Loucy (cell line): Measurements from ENCODE around the gene DIS3.

Experiments used
- H2AFZ ChIP-seq: fragments of 200-600 bp; sonication (generic); 2 replicates; pipeline ENCODE4 v1.6.0; 2016; ENCODE audit warnings: antibody characterized with exemption, mild to moderate bottlenecking, low read length, moderate library complexity
- H3F3A ChIP-seq: fragments of 200-600 bp; 2 replicates; pipeline ENCODE4 v1.6.0; 2016; ENCODE audit warnings: antibody characterized with exemption, low read depth, mild to moderate bottlenecking
- H3K27me3 ChIP-seq: fragments of 200-600 bp; sonication (generic); 2 replicates; pipeline ENCODE4 v1.6.1; 2014; ENCODE audit warnings: low read length, mild to moderate bottlenecking; ENCODE audit not compliant: insufficient read depth, poor library complexity, severe bottlenecking
- H3K36me3 ChIP-seq: fragments of 200-600 bp; sonication (generic); 2 replicates; pipeline ENCODE4 v1.6.1; 2016; ENCODE audit warnings: low read length; ENCODE audit not compliant: insufficient read depth
- H3K4me1 ChIP-seq: fragments of 200-600 bp; sonication (generic); 2 replicates; pipeline ENCODE4 v1.5.1; 2014; ENCODE audit warnings: low read length, mild to moderate bottlenecking; ENCODE audit not compliant: insufficient read depth, poor library complexity, severe bottlenecking
- H3K4me2 ChIP-seq: fragments of 200-600 bp; sonication (generic); 2 replicates; pipeline ENCODE4 v1.6.0; 2014; ENCODE audit warnings: antibody characterized with exemption, low read length, low read depth, mild to moderate bottlenecking; ENCODE audit not compliant: poor library complexity, severe bottlenecking
- H3K4me3 ChIP-seq: fragments of 200-600 bp; sonication (generic); 2 replicates; pipeline ENCODE4 v1.5.1; 2014; ENCODE audit warnings: low read length, mild to moderate bottlenecking, mixed read lengths; ENCODE audit not compliant: poor library complexity, severe bottlenecking
- H3K79me2 ChIP-seq: fragments of 200-600 bp; sonication (generic); 2 replicates; pipeline ENCODE4 v1.6.1; 2014; ENCODE audit warnings: low read length; ENCODE audit not compliant: insufficient read depth
- H3K9ac ChIP-seq: fragments of 200-600 bp; sonication (generic); 2 replicates; pipeline ENCODE4 v1.6.0; 2014; ENCODE audit warnings: mild to moderate bottlenecking, low read depth, low read length, moderate library complexity; ENCODE audit not compliant: poor library complexity, severe bottlenecking
- H3K9me2 ChIP-seq: fragments of 200-600 bp; sonication (generic); replicated peaks from 2 replicates; pipeline ENCODE4 v1.6.1; 2016; ENCODE audit warnings: low read depth, low read length, mixed read lengths
- H3K9me3 ChIP-seq: fragments of 200-600 bp; sonication (generic); 2 replicates; pipeline ENCODE4 v1.6.1; 2014; ENCODE audit warnings: mild to moderate bottlenecking, antibody characterized with exemption, low read length, low read depth; ENCODE audit not compliant: insufficient read depth
- H4K20me1 ChIP-seq: fragments of 200-600 bp; sonication (generic); 2 replicates; pipeline ENCODE4 v1.6.0; 2014; ENCODE audit warnings: antibody characterized with exemption, low read length, mild to moderate bottlenecking; ENCODE audit not compliant: insufficient read depth, poor library complexity, severe bottlenecking
- CTCF ChIP-seq: fragments of 200-600 bp; sonication (generic); conservative IDR thresholded peaks from 2 replicates; pipeline ENCODE4 v1.5.1; 2014; ENCODE audit warnings: mild to moderate bottlenecking, antibody characterized with exemption, low read length
- EZH2phosphoT487 ChIP-seq: fragments of 200-600 bp; IDR thresholded peaks from 2 replicates; pipeline ENCODE4 v1.6.1; 2018; ENCODE audit warnings: antibody characterized with exemption, mild to moderate bottlenecking, moderate library complexity, borderline replicate concordance

The DIS3 gene

GRCh38 chr13:72751220-72751619, 30.5 kb downstream of the DIS3 start:
- peaks cover 86% of the 10 kb centered on the region; the same call in 1 of the 2 replicates for H3K36me3 ChIP-seq
- H3K79me2 ChIP-seq: peaks cover 17% of the 10 kb centered on the region

GRCh38 chr13:72745260-72745659, 36.4 kb downstream of the DIS3 start:
- Histone ChIP-seq H2AFZ (no peak overlapping the region), H3K27me3 (no peaks in the 10 kb centered on the region), H3F3A (no peaks in the 10 kb centered on the region), H3K9me2 (no peaks in the 10 kb centered on the region), H3K4me1 (no peaks in the 10 kb centered on the region), H4K20me1 (peaks cover 6% of the 10 kb centered on the region), H3K4me2 (no peak overlapping the region), H3K9me3 (no peaks in the 10 kb centered on the region), H3K36me3 (peaks cover 70% of the 10 kb centered on the region; the same call in 1 of the 2 replicates), H3K9ac (no peak overlapping the region), H3K4me3 (no peak overlapping the region), H3K79me2 (peaks cover 35% of the 10 kb centered on the region)
- TF ChIP-seq EZH2phosphoT487: no peak
- no peak for TF ChIP-seq CTCF

More at GRCh38 chr13:72751220-72751619, 30.5 kb downstream of the DIS3 start:
- no peaks in the 10 kb centered on the region for H3K9me2 ChIP-seq
- peaks cover 13% of the 10 kb centered on the region for H4K20me1 ChIP-seq
- no peaks in the 10 kb centered on the region for H3K27me3 ChIP-seq
- H2AFZ ChIP-seq: no peak overlapping the region
- H3K4me1 ChIP-seq: no peaks in the 10 kb centered on the region
- TF ChIP-seq CTCF: no peak
- TF ChIP-seq EZH2phosphoT487: no peak
- H3K9me3 ChIP-seq: no peaks in the 10 kb centered on the region
- no peaks in the 10 kb centered on the region for H3F3A ChIP-seq
- no peak overlapping the region for H3K4me2 ChIP-seq
- no peak overlapping the region for H3K4me3 ChIP-seq
- H3K9ac ChIP-seq: no peak overlapping the region

- H3F3A ChIP-seq: no peaks in the 10 kb centered on the region
- H3K27me3 ChIP-seq: no peaks in the 10 kb centered on the region
- H3K4me2 ChIP-seq: peak overlapping the region; percentile 6
- H2AFZ ChIP-seq: no peak overlapping the region
- H3K4me3 ChIP-seq: no peak overlapping the region
- H3K9ac ChIP-seq: no peak overlapping the region
- H3K36me3 ChIP-seq: peaks cover 45% of the 10 kb centered on the region; the same call in 1 of the 2 replicates
- H3K9me2 ChIP-seq: no peaks in the 10 kb centered on the region
- peaks cover 61% of the 10 kb centered on the region for H3K79me2 ChIP-seq
- no peaks in the 10 kb centered on the region for H3K9me3 ChIP-seq
- H3K4me1 ChIP-seq: peaks cover 4% of the 10 kb centered on the region
- TF ChIP-seq CTCF (no peak), EZH2phosphoT487 (no peak)
- no peaks in the 10 kb centered on the region for H4K20me1 ChIP-seq
These were observed 41.7 kb downstream of the DIS3 start for GRCh38 chr13:72740015-72740414.
